GM21737 (cell line): ENCODE results near the gene WDR43.

Source experiments
- ATAC-seq: cut with Tn5 transposase; IDR thresholded peaks from one replicate; pipeline ENCODE4 v1.9.1; 2021; ENCODE audit warnings: mild to moderate bottlenecking, moderate library complexity; ENCODE audit not compliant: unreplicated experiment

Gene WDR43

GRCh38 chr2:28909655-28910353 lies 15.3 kb downstream of the WDR43 start:
- no peak for ATAC-seq

GRCh38 chr2:28915939-28916338 lies 21.5 kb downstream of the WDR43 start:
- ATAC-seq: no peak

GRCh38 chr2:28926847-28927246 lies 32.4 kb downstream of the WDR43 start:
- no peak for ATAC-seq

GRCh38 chr2:28927469-28927868 lies 33.0 kb downstream of the WDR43 start:
- ATAC-seq: no peak

- ATAC-seq: no peak
Observed at GRCh38 chr2:28927878-28928277, 33.4 kb downstream of the WDR43 start.

GRCh38 chr2:28929581-28929980 lies 35.1 kb downstream of the WDR43 start:
- ATAC-seq: no peak

- no peak for ATAC-seq
Observed at GRCh38 chr2:28930205-28930604, 35.7 kb downstream of the WDR43 start.

- no peak for ATAC-seq
Observed at GRCh38 chr2:28934769-28935168, 40.3 kb downstream of the WDR43 start.

GRCh38 chr2:28941008-28941407 lies 46.5 kb downstream of the WDR43 start:
- no peak for ATAC-seq

- no peak for ATAC-seq
Observed at GRCh38 chr2:28944535-28945248, 50.2 kb downstream of the WDR43 start.

GRCh38 chr2:28948160-28948559 lies 53.7 kb downstream of the WDR43 start:
- no peak for ATAC-seq

- no peak for ATAC-seq
Observed at GRCh38 chr2:28949190-28949589, 54.7 kb downstream of the WDR43 start.

- no peak for ATAC-seq
Observed at GRCh38 chr2:28949617-28950305, 55.3 kb downstream of the WDR43 start.

GRCh38 chr2:28950941-28951630 lies 56.6 kb downstream of the WDR43 start:
- no peak for ATAC-seq

GRCh38 chr2:28951910-28952835 lies 57.7 kb downstream of the WDR43 start:
- ATAC-seq: no peak

- no peak for ATAC-seq
Observed at GRCh38 chr2:28952836-28953211, 58.4 kb downstream of the WDR43 start.

GRCh38 chr2:28955467-28955866 lies 61.0 kb downstream of the WDR43 start:
- no peak for ATAC-seq

GRCh38 chr2:28956415-28956826 lies 62.0 kb downstream of the WDR43 start:
- no peak for ATAC-seq

- ATAC-seq: no peak
Observed at GRCh38 chr2:28956890-28957289, 62.4 kb downstream of the WDR43 start.

- ATAC-seq: no peak
Observed at GRCh38 chr2:28958689-28959088, 64.2 kb downstream of the WDR43 start.
